GM23338 (cell line): ENCODE data around the gene SHISA4. TPM values are rescaled to one million over a fixed set of nuclear protein-coding genes. Genes with fewer than 3 reads are reported as not detected.
A peak's percentile ranks its signal among the peaks of the same experiment; 100 is the strongest.

Source experiments
- ATAC-seq: fragments of 200-7000 bp; cut with Tn5 transposase; 3 replicates; pipeline ENCODE4 v1.9.1; 2020
- DNase-seq: peaks from one replicate; pipeline ENCODE4 v3.0.0-alpha.2; 2015; ENCODE audit warnings: low spot score
- H2AFZ ChIP-seq: fragments of 200-600 bp; sonication (generic); 2 replicates; pipeline ENCODE4 v1.8.0; 2016; ENCODE audit warnings: antibody characterized with exemption, mild to moderate bottlenecking, moderate library complexity
- H3F3A ChIP-seq: fragments of 200-600 bp; sonication (generic); replicated peaks from 2 replicates; pipeline ENCODE4 v1.8.0; 2017; ENCODE audit warnings: antibody characterized with exemption, mixed run types, low read depth
- H3K27ac ChIP-seq: fragments of 200-600 bp; sonication (generic); 2 replicates; pipeline ENCODE4 v1.6.1; 2016; ENCODE audit warnings: low read depth
- H3K27me3 ChIP-seq: fragments of 200-600 bp; sonication (generic); 2 replicates; pipeline ENCODE4 v1.8.0; 2016; ENCODE audit warnings: mild to moderate bottlenecking, mixed run types, moderate library complexity; ENCODE audit not compliant: insufficient read depth
- H3K36me3 ChIP-seq: fragments of 200-600 bp; sonication (generic); 2 replicates; pipeline ENCODE4 v1.8.0; 2016; ENCODE audit warnings: mild to moderate bottlenecking; ENCODE audit not compliant: insufficient read depth
- H3K4me1 ChIP-seq: fragments of 200-600 bp; sonication (generic); 2 replicates; pipeline ENCODE4 v1.8.0; 2016; ENCODE audit warnings: mild to moderate bottlenecking, moderate library complexity; ENCODE audit not compliant: insufficient read depth
- H3K4me2 ChIP-seq: fragments of 200-600 bp; sonication (generic); 2 replicates; pipeline ENCODE4 v1.7.1; 2017; ENCODE audit warnings: mixed run types
- H3K4me3 ChIP-seq: fragments of 200-600 bp; sonication (generic); 2 replicates; pipeline ENCODE4 v1.6.1; 2016; ENCODE audit warnings: mixed run types
- H3K79me2 ChIP-seq: fragments of 200-600 bp; sonication (generic); replicated peaks from 2 replicates; pipeline ENCODE4 v1.8.0; 2017; ENCODE audit warnings: mild to moderate bottlenecking; ENCODE audit not compliant: insufficient read depth
- H3K9me2 ChIP-seq: fragments of 200-600 bp; sonication (generic); 2 replicates; pipeline ENCODE4 v1.8.0; 2017; ENCODE audit not compliant: insufficient read depth
- H4K20me1 ChIP-seq: fragments of 200-600 bp; sonication (generic); replicated peaks from 2 replicates; pipeline ENCODE4 v1.8.0; 2017; ENCODE audit warnings: mild to moderate bottlenecking; ENCODE audit not compliant: insufficient read depth
- H3K27ac Mint-ChIP-seq: 2 replicates; pipeline ENCODE4 v1.8.0; 2020; ENCODE audit warnings: inconsistent platforms, mild to moderate bottlenecking, moderate library complexity, mixed read lengths
- H3K27me3 Mint-ChIP-seq: 3 replicates; pipeline ENCODE4 v1.8.0; 2022; ENCODE audit warnings: low read depth, mild to moderate bottlenecking, moderate library complexity, mixed read lengths, inconsistent platforms; ENCODE audit not compliant: insufficient read depth, poor library complexity
- H3K36me3 Mint-ChIP-seq: 3 replicates; pipeline ENCODE4 v1.8.0; 2021; ENCODE audit warnings: low read depth, mild to moderate bottlenecking, inconsistent platforms, moderate library complexity, mixed read lengths
- H3K4me1 Mint-ChIP-seq: 3 replicates; pipeline ENCODE4 v1.8.0; 2020; ENCODE audit warnings: mild to moderate bottlenecking, inconsistent platforms, mixed read lengths
- H3K4me3 Mint-ChIP-seq: 3 replicates; pipeline ENCODE4 v1.8.0; 2021; ENCODE audit warnings: moderate library complexity, mild to moderate bottlenecking, inconsistent platforms, mixed read lengths
- H3K9me3 Mint-ChIP-seq: 3 replicates; pipeline ENCODE4 v1.8.0; 2020; ENCODE audit warnings: moderate library complexity, mild to moderate bottlenecking, inconsistent platforms, mixed read lengths
- CREB1 ChIP-seq: fragments of 250-450 bp; sonication (Bioruptor Pico); IDR thresholded peaks from 2 replicates; pipeline ENCODE4 v1.5.0; 2020; ENCODE audit warnings: low read depth, mild to moderate bottlenecking, moderate library complexity
- CTCF ChIP-seq, 2 experiments: fragments of 200-600 bp in 1 of 2; sonication (generic) in 1 of 2; conservative IDR thresholded peaks; 2 replicates each; pipeline versions ENCODE4 v1.5.1 to v1.6.1; 2016 to 2017; ENCODE audit warnings: antibody characterized with exemption in 2 of 2, low read depth in 2 of 2, mild to moderate bottlenecking in 2 of 2, moderate library complexity in 1 of 2
- ETS1 ChIP-seq: IDR thresholded peaks from 2 replicates; pipeline ENCODE4 v1.6.1; 2016; ENCODE audit warnings: antibody characterized with exemption
- JUNB ChIP-seq: IDR thresholded peaks from one replicate; pipeline ENCODE4 v1.6.1; 2016; ENCODE audit warnings: antibody characterized with exemption; ENCODE audit not compliant: unreplicated experiment
- POLR2AphosphoS5 ChIP-seq: IDR thresholded peaks from 2 replicates; pipeline ENCODE4 v1.6.1; 2016; ENCODE audit warnings: antibody characterized with exemption, low read depth
- REST ChIP-seq: IDR thresholded peaks from one replicate; pipeline ENCODE4 v1.6.1; 2018; ENCODE audit warnings: antibody characterized with exemption; ENCODE audit not compliant: unreplicated experiment
- STAT1 ChIP-seq: IDR thresholded peaks from one replicate; pipeline ENCODE4 v1.6.1; 2016; ENCODE audit warnings: antibody characterized with exemption; ENCODE audit not compliant: unreplicated experiment
- ZNF331 ChIP-seq: fragments of 250-450 bp; sonication (Bioruptor Pico); IDR thresholded peaks from 2 replicates; pipeline ENCODE4 v1.5.0; 2020; ENCODE audit warnings: low read depth, mild to moderate bottlenecking, moderate library complexity
- ZNF462 ChIP-seq: fragments of 250-450 bp; sonication (Bioruptor Pico); IDR thresholded peaks from 2 replicates; pipeline ENCODE4 v1.5.0; 2020; ENCODE audit warnings: mild to moderate bottlenecking, moderate library complexity
- polyA plus RNA-seq: library from polyadenylated mRNA; unstranded; fragments of >200 nt; fragmentation: Nextera tagmentation; extraction: Ambion mirVana; gene quantifications from 2 replicates; pipeline ENCODE4 v1.2.1, GENCODE V29; 2016
- total RNA-seq: library from RNA; depleted of rRNA; stranded (reverse); fragments of >200 nt; shearing (Covaris generic); gene quantifications from 2 replicates; pipeline ENCODE4 v1.2.3, GENCODE V29; 2014

Gene SHISA4
- total and polyA plus RNA-seq, 2 experiments from 2014 or later = 8.0 to 9.2 TPM

GRCh38 chr1:201849372-201850052, 39.2 kb upstream of the SHISA4 start:
- Histone ChIP-seq H3K79me2 (peaks cover 34% of the 10 kb centered on the region), H3K9me2 (no peaks in the 10 kb centered on the region), H3F3A (no peaks in the 10 kb centered on the region), H3K4me3 (no peak overlapping the region), H2AFZ (no peak overlapping the region), H3K4me1 (no peaks in the 10 kb centered on the region), H4K20me1 (peaks cover 40% of the 10 kb centered on the region), H3K27ac (no peak overlapping the region; the same call in 1 of the 2 replicates), H3K36me3 (peaks cover 64% of the 10 kb centered on the region), H3K27me3 (no peaks in the 10 kb centered on the region), H3K4me2 (no peak overlapping the region)
- Mint-ChIP-seq H3K36me3 (peaks cover 62% of the 10 kb centered on the region), H3K27ac (no peak overlapping the region), H3K9me3 (no peaks in the 10 kb centered on the region), H3K27me3 (no peaks in the 10 kb centered on the region), H3K4me1 (no peaks in the 10 kb centered on the region), H3K4me3 (no peak overlapping the region)
- TF ChIP-seq ZNF462 = no peak
- TF ChIP-seq CREB1 (CRISPR knock-in tag) = no peak
- ATAC-seq (no peak), DNase-seq (no peak)

GRCh38 chr1:201850053-201850397, 38.7 kb upstream of the SHISA4 start:
- Histone ChIP-seq H3K4me2 (no peak overlapping the region), H3K9me2 (no peaks in the 10 kb centered on the region), H3K79me2 (peaks cover 29% of the 10 kb centered on the region), H3K4me1 (no peaks in the 10 kb centered on the region), H3K36me3 (peaks cover 64% of the 10 kb centered on the region), H2AFZ (no peak overlapping the region), H3F3A (no peaks in the 10 kb centered on the region), H3K4me3 (no peak overlapping the region), H3K27ac (0 out of 2 replicates have a peak overlapping the region, but pooled peaks have one; percentile 19), H3K27me3 (no peaks in the 10 kb centered on the region), H4K20me1 (peaks cover 35% of the 10 kb centered on the region)
- Mint-ChIP-seq H3K4me1 (no peaks in the 10 kb centered on the region), H3K36me3 (peaks cover 67% of the 10 kb centered on the region), H3K27ac (no peak overlapping the region), H3K27me3 (no peaks in the 10 kb centered on the region), H3K4me3 (no peak overlapping the region), H3K9me3 (no peaks in the 10 kb centered on the region)
- DNase-seq = no peak
- no peak for ATAC-seq
- TF ChIP-seq REST (no peak), ZNF331 (CRISPR knock-in tag) (no peak), CTCF (conservative IDR thresholded peaks at IDR 0.05; ENCODE audit: low read depth in 2 of 2) (no peak), STAT1 (no peak), ETS1 (no peak), POLR2AphosphoS5 (no peak), JUNB (no peak)
